PC-9 (cell line): ENCODE results near the gene CCDC30. TPM values are rescaled to one million over a fixed set of nuclear protein-coding genes. Genes with fewer than 3 reads are reported as not detected.

Experiments
- BruUV-seq: library from RNA; stranded (reverse); fragments of 400-500 nt; replicated peaks from 2 replicates; lab custom pipeline; 2021; lab: Mats Ljungman, UMichigan
- CTCF ChIA-PET: fragments of 300-600 bp; sonication (Branson Sonifier 250); formaldehyde crosslinking; loops from one replicate; lab custom pipeline; 2022; ENCODE audit warnings: antibody characterized with exemption; lab: Charles Lee
- POLR2A ChIA-PET: fragments of 300-600 bp; sonication (Branson Sonifier 250); formaldehyde crosslinking; loops from one replicate; lab custom pipeline; 2022; ENCODE audit warnings: antibody characterized with exemption; ENCODE audit not compliant: unreplicated experiment; lab: Charles Lee
- DNase-seq, 2 experiments: peaks; one replicate each; pipeline versions ENCODE4 v3.0.0 to v3.0.0-alpha.2; 2015 to 2022; ENCODE audit warnings: mixed read lengths in 1 of 2
- H2AFZ ChIP-seq: fragments of 200-600 bp; sonication (generic); 2 replicates; pipeline ENCODE4 v1.8.1; 2017; ENCODE audit warnings: antibody characterized with exemption
- H3F3A ChIP-seq: fragments of 200-600 bp; sonication (generic); 2 replicates; pipeline ENCODE4 v1.8.1; 2017; ENCODE audit warnings: antibody characterized with exemption, mild to moderate bottlenecking, low read depth; ENCODE audit not compliant: insufficient read depth
- H3K27ac ChIP-seq: fragments of 200-600 bp; sonication (generic); 2 replicates; pipeline ENCODE4 v1.6.1; 2016; ENCODE audit warnings: mixed run types
- H3K27me3 ChIP-seq: fragments of 200-600 bp; sonication (generic); 2 replicates; pipeline ENCODE4 v1.6.1; 2016; ENCODE audit warnings: low read depth, mixed run types; ENCODE audit not compliant: insufficient read depth
- H3K36me3 ChIP-seq: fragments of 200-600 bp; sonication (generic); 2 replicates; pipeline ENCODE4 v1.6.1; 2016; ENCODE audit warnings: low read depth, mixed run types
- H3K4me1 ChIP-seq: fragments of 200-600 bp; sonication (generic); replicated peaks from 2 replicates; pipeline ENCODE4 v1.6.1; 2016; ENCODE audit warnings: mixed run types; ENCODE audit not compliant: insufficient read depth
- H3K4me2 ChIP-seq: fragments of 200-600 bp; sonication (generic); 2 replicates; pipeline ENCODE4 v1.6.1; 2017; ENCODE audit warnings: mixed run types
- H3K4me3 ChIP-seq: fragments of 200-600 bp; sonication (generic); 2 replicates; pipeline ENCODE4 v1.6.1; 2016; ENCODE audit warnings: mixed run types
- H3K79me2 ChIP-seq: fragments of 200-600 bp; sonication (generic); 2 replicates; pipeline ENCODE4 v1.6.1; 2017; ENCODE audit warnings: low read depth, mixed run types
- H3K9me2 ChIP-seq: fragments of 200-600 bp; sonication (generic); 2 replicates; pipeline ENCODE4 v1.8.1; 2017; ENCODE audit warnings: mild to moderate bottlenecking; ENCODE audit not compliant: insufficient read depth
- H3K9me3 ChIP-seq: fragments of 200-600 bp; sonication (generic); 2 replicates; pipeline ENCODE4 v1.8.1; 2016; ENCODE audit warnings: low read depth; ENCODE audit not compliant: insufficient read depth
- H4K20me1 ChIP-seq: fragments of 200-600 bp; sonication (generic); 2 replicates; pipeline ENCODE4 v1.8.1; 2017; ENCODE audit not compliant: insufficient read depth
- CTCF ChIP-seq: fragments of 200-600 bp; sonication (generic); conservative IDR thresholded peaks from 2 replicates; pipeline ENCODE4 v1.6.1; 2017; ENCODE audit warnings: mixed run types, antibody characterized with exemption, mild to moderate bottlenecking, moderate library complexity
- EZH2 ChIP-seq: fragments of 200-600 bp; sonication (generic); IDR thresholded peaks from 2 replicates; pipeline ENCODE4 v1.8.0; 2017; ENCODE audit warnings: antibody characterized with exemption, low read depth
- intact Hi-C: fragments of 100-400 bp; cut with micrococcal nuclease; formaldehyde crosslinking; loops from one replicate; pipeline ENCODE4 v1.10.0; 2022; ENCODE audit not compliant: unreplicated experiment
- total RNA-seq: library from RNA; stranded (reverse); gene quantifications from 2 replicates; pipeline ENCODE4 v1.2.3, GENCODE V29; 2021

Gene CCDC30
- total RNA-seq, 1 experiment from 2014 or later = 10.2 TPM

- peaks cover 18% of the 10 kb centered on the region for H3K4me1 ChIP-seq
- peak in 1 of 2 experiments; percentile 49 for DNase-seq
- BruUV-seq = no TSS peak
- no peaks in the 10 kb centered on the region for H3K9me3 ChIP-seq
- H3K79me2 ChIP-seq = peaks cover 66% of the 10 kb centered on the region
- POLR2A ChIA-PET = no interaction called here
- TF ChIP-seq CTCF (no peak), EZH2 (no peak)
- H4K20me1 ChIP-seq = peaks cover 45% of the 10 kb centered on the region
- H3K27me3 ChIP-seq = no peaks in the 10 kb centered on the region
- no peak overlapping the region for H3K4me3 ChIP-seq
- H3K4me2 ChIP-seq = no peak overlapping the region
- CTCF ChIA-PET = no interaction called here
- peaks cover 47% of the 10 kb centered on the region; the same call in 1 of the 2 replicates for H3F3A ChIP-seq
- peaks cover 83% of the 10 kb centered on the region for H3K36me3 ChIP-seq
- H2AFZ ChIP-seq = no peak overlapping the region
- peak overlapping the region; percentile 52 for H3K27ac ChIP-seq
- intact Hi-C loops = no loop called here
- H3K9me2 ChIP-seq = no peaks in the 10 kb centered on the region
Measured at GRCh38 chr1:42700006-42700405, 236.9 kb downstream of the CCDC30 start.

DNA sequence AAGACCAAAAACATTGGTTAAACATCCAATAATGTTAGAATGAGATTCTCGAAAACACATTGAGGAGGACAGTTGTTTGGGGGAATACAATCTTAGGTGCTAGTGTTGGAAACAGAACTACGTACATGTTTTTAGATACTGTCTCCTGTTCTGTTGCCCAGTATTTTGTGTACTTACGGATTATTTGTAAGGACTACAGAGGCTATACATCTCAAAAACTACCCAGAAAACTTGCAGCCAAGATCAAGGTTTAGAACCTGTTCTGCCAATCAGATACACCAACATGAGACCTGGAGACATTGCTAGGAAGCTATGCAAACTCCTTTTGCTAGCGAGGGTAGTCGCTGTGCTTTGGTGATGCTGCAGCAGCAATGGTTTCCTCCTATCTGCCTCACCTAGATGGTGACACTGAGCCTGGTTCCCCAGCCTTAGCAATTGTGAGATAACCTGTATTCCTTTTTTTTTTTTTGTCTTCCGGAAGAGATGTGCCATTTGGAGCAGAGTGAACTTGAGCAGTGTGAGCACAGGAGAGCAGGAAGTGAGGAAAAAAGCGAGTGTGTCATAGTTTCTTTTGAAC lies 240.9 kb downstream of the CCDC30 start:
- Histone ChIP-seq H4K20me1 (peaks cover 20% of the 10 kb centered on the region; the same call in 1 of the 2 replicates), H3K9me2 (no peaks in the 10 kb centered on the region), H3K4me3 (no peak overlapping the region), H3K79me2 (peaks cover 31% of the 10 kb centered on the region), H3K4me2 (no peak overlapping the region), H3K36me3 (peaks cover 50% of the 10 kb centered on the region), H3K4me1 (peaks cover 10% of the 10 kb centered on the region), H3F3A (peaks cover 55% of the 10 kb centered on the region; the same call in 1 of the 2 replicates), H2AFZ (no peak overlapping the region), H3K9me3 (no peaks in the 10 kb centered on the region), H3K27me3 (no peaks in the 10 kb centered on the region), H3K27ac (no peak overlapping the region)
- DNase-seq = no peak
- ChIA-PET CTCF (no interaction called here), POLR2A (no interaction called here)
- intact Hi-C loops = no loop called here
- TF ChIP-seq CTCF (no peak), EZH2 (no peak)
- BruUV-seq = no TSS peak

Other genes starting within 250 kb of the CCDC30 start
- 46.7 and 60.4 TPM in 2 replicates for gene FOXJ3, start 128.1 kb upstream of the CCDC30 start, total RNA-seq
- gene RIMKLA, start 82.5 kb upstream of the CCDC30 start, total RNA-seq = 0.35 and 0.48 TPM in 2 replicates
- 1.7 and 3.7 TPM in 2 replicates for gene ZMYND12, start 7.3 kb upstream of the CCDC30 start, total RNA-seq
- gene PPCS, start 6.7 kb upstream of the CCDC30 start, total RNA-seq = 73.0 and 76.0 TPM in 2 replicates
- 82.7 and 102 TPM in 2 replicates for gene PPIH, start 195.1 kb downstream of the CCDC30 start, total RNA-seq
- gene YBX1, start 219.1 kb downstream of the CCDC30 start, total RNA-seq = 656 and 1,130 TPM in 2 replicates